Bronchial epithelial cell (primary cell): ENCODE data around the gene NXT1. TPM values are rescaled to one million over a fixed set of nuclear protein-coding genes. Genes with fewer than 3 reads are reported as not detected.
"Not testable (repeated sequence)": the region's sequence is repeated elsewhere in the genome, so short reads cannot be mapped to it uniquely, and the experiment has no call there.

Experiments used
- DNase-seq: peaks from one replicate; pipeline ENCODE4 v3.0.0-alpha.2; 2010; ENCODE audit warnings: low read depth
- FAIRE-seq: peaks from 2 replicates; lab custom pipeline; 2011; peaks lifted over from hg19 to GRCh38; lab: Jason Lieb, UNC
- H3K27me3 ChIP-seq: 2 replicates; pipeline ENCODE4 v1.5.1; 2011; ENCODE audit warnings: low read length; ENCODE audit not compliant: control insufficient read depth, insufficient read depth
- H3K36me3 ChIP-seq: 2 replicates; pipeline ENCODE4 v1.5.1; 2011; ENCODE audit warnings: low read length; ENCODE audit not compliant: control insufficient read depth, insufficient read depth
- H3K4me3 ChIP-seq: 2 replicates; pipeline ENCODE4 v1.5.1; 2011; ENCODE audit warnings: mild to moderate bottlenecking, low read depth, low read length, control low read depth
- CTCF ChIP-seq: IDR thresholded peaks from 2 replicates; pipeline ENCODE4 v1.5.1; 2011; ENCODE audit warnings: mild to moderate bottlenecking, moderate library complexity, low read length, control low read depth, inconsistent platforms; ENCODE audit not compliant: insufficient read depth, severe bottlenecking
- total RNA-seq: library from RNA; depleted of rRNA; stranded (reverse); fragments of >200 nt; gene quantifications from 2 replicates; pipeline ENCODE4 v1.2.1, GENCODE V29; 2014

NXT1 gene
- total RNA-seq, 1 donor from 2014 or later = 61.9 TPM

GRCh38 chr20:23346002-23346401 lies 4.6 kb upstream of the NXT1 start:
- Histone ChIP-seq H3K27me3 (no peaks in the 10 kb centered on the region), H3K4me3 (no peak overlapping the region), H3K36me3 (no peaks in the 10 kb centered on the region)
- TF ChIP-seq CTCF = no peak
- DNase-seq (no peak), FAIRE-seq (peak; percentile 68)

DNA sequence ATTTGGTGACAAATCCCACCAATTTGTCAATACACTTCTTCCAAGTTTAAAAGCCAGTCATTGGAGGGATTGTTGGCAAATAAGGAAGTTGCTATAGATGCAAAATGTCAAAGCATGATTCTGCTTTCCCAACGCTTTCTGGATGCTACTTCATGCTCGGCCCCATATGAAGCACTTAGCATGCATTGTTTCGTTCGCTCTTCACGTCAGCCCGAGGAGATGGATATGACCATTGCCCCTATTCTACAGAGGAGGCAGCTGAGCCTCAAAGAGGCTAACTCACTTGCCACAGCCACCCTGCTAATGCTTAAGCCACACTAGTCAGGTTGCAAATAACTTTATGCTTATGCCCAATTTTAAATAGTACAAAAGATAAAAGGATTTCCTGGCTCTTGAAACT lies 2.8 kb upstream of the NXT1 start:
- FAIRE-seq (no peak), DNase-seq (no peak)
- H3K36me3 ChIP-seq = no peaks in the 10 kb centered on the region
- no peak overlapping the region for H3K4me3 ChIP-seq
- TF ChIP-seq CTCF = no peak
- H3K27me3 ChIP-seq = no peaks in the 10 kb centered on the region

- H3K27me3 ChIP-seq, FAIRE-seq, H3K4me3 ChIP-seq, H3K36me3 ChIP-seq, DNase-seq: not testable (repeated sequence)
Observed at GRCh38 chr20:23348510-23348909, 2.1 kb upstream of the NXT1 start.

DNA sequence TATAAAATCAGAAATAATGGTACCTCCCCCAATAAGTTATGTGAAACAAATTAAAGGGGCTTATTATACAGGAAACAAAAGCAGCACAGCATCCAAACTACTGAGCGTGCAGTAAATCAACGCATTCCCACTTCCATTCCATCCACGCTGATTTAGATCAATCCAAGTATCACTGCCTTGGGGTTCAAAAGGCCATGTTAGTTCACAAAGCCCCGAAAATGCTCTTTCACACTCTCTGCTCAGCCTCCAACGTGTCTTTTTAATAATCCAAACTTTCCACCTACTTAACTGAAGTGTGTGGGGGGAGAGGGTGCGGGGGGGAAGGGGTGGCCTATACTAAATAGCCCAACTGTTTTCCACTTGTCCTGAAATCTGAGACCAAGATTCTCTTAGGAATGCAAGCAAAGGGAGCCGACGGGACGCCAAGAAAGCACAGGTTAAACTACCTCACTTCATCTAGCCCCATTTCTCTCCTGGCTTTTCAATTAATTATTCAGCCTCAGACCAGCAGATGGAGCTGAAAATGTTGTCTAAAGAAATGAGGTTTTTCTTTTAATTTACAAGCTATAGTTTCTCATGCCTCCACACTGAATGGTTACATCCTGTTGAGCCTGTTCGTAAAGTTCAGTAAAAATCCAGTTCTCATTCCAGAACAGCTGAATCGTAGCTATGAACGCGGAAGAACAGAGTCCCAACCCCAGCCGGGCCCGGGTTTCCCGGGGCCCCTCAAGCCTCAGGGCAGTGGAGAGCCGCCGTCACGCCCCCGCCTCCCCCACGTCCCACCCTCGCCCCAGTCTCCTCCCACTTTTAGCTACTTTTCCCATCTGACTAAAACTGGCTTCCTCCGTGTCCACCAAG lies 1.0 kb upstream of the NXT1 start:
- TF ChIP-seq CTCF = peak; percentile 38
- peak overlapping the region; percentile 84 for H3K4me3 ChIP-seq
- DNase-seq (peak; percentile 73), FAIRE-seq (no peak)
- H3K27me3 ChIP-seq = no peaks in the 10 kb centered on the region
- peaks cover 6% of the 10 kb centered on the region for H3K36me3 ChIP-seq

GRCh38 chr20:23350904-23351838 lies 580 bp downstream of the NXT1 start:
- no peak for TF ChIP-seq CTCF
- Histone ChIP-seq H3K4me3 (peak overlapping the region; percentile 84), H3K36me3 (peaks cover 8% of the 10 kb centered on the region), H3K27me3 (no peaks in the 10 kb centered on the region)
- FAIRE-seq = no peak
- DNase-seq = peak; percentile 61

DNA sequence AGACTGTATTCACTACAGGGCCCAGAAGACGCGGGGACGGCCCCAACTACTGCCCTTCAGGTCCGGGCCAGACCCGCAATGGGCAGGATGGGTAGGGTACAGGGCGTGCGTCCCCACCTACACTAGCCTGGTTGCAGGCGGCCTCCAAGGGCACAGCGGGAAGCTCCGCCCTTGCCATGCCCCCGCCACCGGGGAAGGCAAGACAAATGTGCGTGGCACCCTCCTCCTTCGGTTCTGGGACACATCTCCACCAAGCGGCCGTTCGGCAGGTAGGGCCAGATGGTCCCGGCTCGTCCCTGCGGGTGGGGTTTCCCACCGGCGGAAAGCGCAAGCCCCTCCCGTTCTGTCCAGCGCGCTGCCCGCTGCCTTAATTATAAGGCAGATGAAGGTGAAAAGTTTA lies 5.6 kb downstream of the NXT1 start:
- FAIRE-seq (no peak), DNase-seq (no peak)
- no peaks in the 10 kb centered on the region for H3K27me3 ChIP-seq
- no peak for TF ChIP-seq CTCF
- H3K36me3 ChIP-seq = peaks cover 8% of the 10 kb centered on the region
- no peak overlapping the region for H3K4me3 ChIP-seq
